Activated naive CD4-positive, alpha-beta T cell treated with anti-CD3 and anti-CD28 coated beads for 36 hours (primary cell): ENCODE results near the gene NLGN3. TPM values are rescaled to one million over a fixed set of nuclear protein-coding genes. Genes with fewer than 3 reads are reported as not detected.

Experiments used
- CTCF ChIA-PET: fragments of 350-600 bp; sonication (Branson Sonifier 250); formaldehyde crosslinking; loops from one replicate; lab custom pipeline; 2021; ENCODE audit warnings: antibody characterized with exemption; lab: Charles Lee
- DNase-seq: peaks from one replicate; pipeline ENCODE4 v3.0.0-alpha.2; 2020
- H3K27ac Mint-ChIP-seq: one replicate; pipeline ENCODE4 v1.8.0; 2021; ENCODE audit warnings: mild to moderate bottlenecking, mixed read lengths
- H3K27me3 Mint-ChIP-seq: one replicate; pipeline ENCODE4 v1.8.0; 2021; ENCODE audit warnings: low read depth, mixed read lengths
- H3K36me3 Mint-ChIP-seq: one replicate; pipeline ENCODE4 v1.8.0; 2021; ENCODE audit warnings: low read depth, mixed read lengths
- H3K4me1 Mint-ChIP-seq: one replicate; pipeline ENCODE4 v1.8.0; 2021; ENCODE audit warnings: low read depth, mixed read lengths
- H3K4me3 Mint-ChIP-seq: one replicate; pipeline ENCODE4 v1.8.0; 2021; ENCODE audit warnings: mild to moderate bottlenecking, moderate library complexity, mixed read lengths
- H3K9me3 Mint-ChIP-seq: one replicate; pipeline ENCODE4 v1.8.0; 2021; ENCODE audit warnings: mixed read lengths
- intact Hi-C: fragments of 100-400 bp; cut with micrococcal nuclease; formaldehyde crosslinking; loops from one replicate; pipeline ENCODE4 v1.15.1; 2023
- total RNA-seq, 2 experiments: library from RNA; stranded (reverse); gene quantifications; one replicate each; pipeline ENCODE4 v1.2.3, GENCODE V29; 2021

Gene NLGN3
- total RNA-seq, 2 experiments from 2014 or later = 0.60 to 0.81 TPM

GRCh38 chrX:71158603-71159002 is 14.0 kb downstream of the NLGN3 start:
- H3K4me1 Mint-ChIP-seq = peaks cover 9% of the 10 kb centered on the region
- CTCF ChIA-PET = no interaction called here
- intact Hi-C loops = no loop called here

GRCh38 chrX:71159335-71159734 is 14.7 kb downstream of the NLGN3 start:
- no peaks in the 10 kb centered on the region for H3K9me3 Mint-ChIP-seq
- peaks cover 2% of the 10 kb centered on the region for H3K36me3 Mint-ChIP-seq
- no peak overlapping the region for H3K27ac Mint-ChIP-seq
- H3K27me3 Mint-ChIP-seq = no peaks in the 10 kb centered on the region
- peak; percentile 7 for DNase-seq
- no peak overlapping the region for H3K4me3 Mint-ChIP-seq
- intact Hi-C loops = no loop called here
- peaks cover 9% of the 10 kb centered on the region for H3K4me1 Mint-ChIP-seq
- CTCF ChIA-PET = interaction anchor here (1.4 kb wide), 1 partner anchor 21 kb away, joined by 3 read pairs; no protein-coding TSS in a partner anchor

More at GRCh38 chrX:71158603-71159002, 14.0 kb downstream of the NLGN3 start:
- Mint-ChIP-seq H3K27ac (no peak overlapping the region), H3K4me3 (no peak overlapping the region), H3K36me3 (peaks cover 2% of the 10 kb centered on the region), H3K27me3 (no peaks in the 10 kb centered on the region), H3K9me3 (no peaks in the 10 kb centered on the region)
- no peak for DNase-seq

- Mint-ChIP-seq H3K27me3 (no peaks in the 10 kb centered on the region), H3K27ac (no peak overlapping the region), H3K9me3 (no peaks in the 10 kb centered on the region), H3K4me3 (no peak overlapping the region), H3K36me3 (peaks cover 2% of the 10 kb centered on the region), H3K4me1 (peaks cover 9% of the 10 kb centered on the region)
- CTCF ChIA-PET = interaction anchor here (0.7 to 1.4 kb wide), 2 partner anchors 20 to 36 kb away, joined by 3 read pairs; no protein-coding TSS in a partner anchor
- intact Hi-C loops = no loop called here
- no peak for DNase-seq
Observed at GRCh38 chrX:71160475-71160874, 15.8 kb downstream of the NLGN3 start.

DNA sequence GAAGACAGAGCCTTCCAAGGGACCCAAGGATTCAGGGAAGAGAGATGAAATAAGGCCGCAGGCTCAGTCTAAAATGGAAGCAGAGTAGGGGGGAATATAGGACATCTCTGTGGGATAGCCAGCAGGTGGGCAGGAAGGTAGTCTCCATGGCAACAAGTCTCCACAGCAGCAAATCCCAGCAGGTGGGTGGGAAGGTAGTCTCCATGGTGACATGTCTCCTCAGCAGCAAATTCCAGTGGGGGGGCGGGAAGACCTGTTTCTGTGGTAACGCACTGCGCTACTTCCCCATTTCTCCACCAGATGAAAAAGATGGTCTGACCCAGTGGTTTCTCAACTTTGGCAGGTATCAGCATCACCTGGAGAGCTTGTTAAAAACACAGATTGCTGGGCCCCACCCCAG is 18.3 kb downstream of the NLGN3 start:
- no peak for DNase-seq
- intact Hi-C loops = no loop called here
- no peak overlapping the region for H3K4me3 Mint-ChIP-seq
- H3K4me1 Mint-ChIP-seq = peaks cover 7% of the 10 kb centered on the region
- no peak overlapping the region for H3K27ac Mint-ChIP-seq
- CTCF ChIA-PET = interaction anchor here (1.2 kb wide), 1 partner anchor 11 kb away, joined by 3 read pairs; no protein-coding TSS in a partner anchor
- H3K9me3 Mint-ChIP-seq = no peaks in the 10 kb centered on the region
- H3K36me3 Mint-ChIP-seq = peaks cover 4% of the 10 kb centered on the region
- H3K27me3 Mint-ChIP-seq = no peaks in the 10 kb centered on the region

DNA sequence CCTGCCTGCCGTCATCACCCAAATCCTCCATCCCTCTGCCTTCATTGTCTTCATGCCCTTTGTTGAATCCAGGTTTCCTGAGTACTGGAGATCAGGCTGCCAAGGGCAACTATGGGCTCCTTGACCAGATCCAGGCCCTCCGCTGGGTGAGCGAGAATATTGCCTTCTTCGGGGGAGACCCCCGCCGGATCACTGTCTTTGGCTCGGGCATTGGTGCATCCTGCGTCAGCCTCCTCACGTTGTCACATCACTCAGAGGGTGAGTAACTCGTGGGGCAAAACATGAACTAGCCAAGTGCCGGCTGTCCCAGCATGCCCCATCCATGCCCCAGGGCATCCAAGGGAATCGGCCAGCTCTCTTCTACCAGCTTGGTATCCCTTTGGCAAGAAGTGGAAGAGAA is 19.4 kb downstream of the NLGN3 start:
- DNase-seq = no peak
- CTCF ChIA-PET = no interaction called here
- no peak overlapping the region for H3K4me3 Mint-ChIP-seq
- H3K27me3 Mint-ChIP-seq = no peaks in the 10 kb centered on the region
- intact Hi-C loops = no loop called here
- peaks cover 4% of the 10 kb centered on the region for H3K4me1 Mint-ChIP-seq
- no peak overlapping the region for H3K27ac Mint-ChIP-seq
- H3K9me3 Mint-ChIP-seq = no peaks in the 10 kb centered on the region
- peaks cover 2% of the 10 kb centered on the region for H3K36me3 Mint-ChIP-seq

- no peak overlapping the region for H3K27ac Mint-ChIP-seq
- H3K4me1 Mint-ChIP-seq = peaks cover 3% of the 10 kb centered on the region
- CTCF ChIA-PET = no interaction called here
- no peaks in the 10 kb centered on the region for H3K27me3 Mint-ChIP-seq
- no peaks in the 10 kb centered on the region for H3K9me3 Mint-ChIP-seq
- intact Hi-C loops = no loop called here
- DNase-seq = no peak
- no peak overlapping the region for H3K4me3 Mint-ChIP-seq
- peaks cover 2% of the 10 kb centered on the region for H3K36me3 Mint-ChIP-seq
Observed at GRCh38 chrX:71166461-71166860, 21.8 kb downstream of the NLGN3 start.

- no peak for DNase-seq
- Mint-ChIP-seq H3K27me3 (no peaks in the 10 kb centered on the region), H3K4me1 (peaks cover 7% of the 10 kb centered on the region), H3K27ac (no peak overlapping the region), H3K36me3 (peaks cover 3% of the 10 kb centered on the region), H3K4me3 (no peak overlapping the region), H3K9me3 (no peaks in the 10 kb centered on the region)
- intact Hi-C loops = no loop called here
- CTCF ChIA-PET = no interaction called here
Observed at GRCh38 chrX:71167031-71167781, 22.6 kb downstream of the NLGN3 start.

DNA sequence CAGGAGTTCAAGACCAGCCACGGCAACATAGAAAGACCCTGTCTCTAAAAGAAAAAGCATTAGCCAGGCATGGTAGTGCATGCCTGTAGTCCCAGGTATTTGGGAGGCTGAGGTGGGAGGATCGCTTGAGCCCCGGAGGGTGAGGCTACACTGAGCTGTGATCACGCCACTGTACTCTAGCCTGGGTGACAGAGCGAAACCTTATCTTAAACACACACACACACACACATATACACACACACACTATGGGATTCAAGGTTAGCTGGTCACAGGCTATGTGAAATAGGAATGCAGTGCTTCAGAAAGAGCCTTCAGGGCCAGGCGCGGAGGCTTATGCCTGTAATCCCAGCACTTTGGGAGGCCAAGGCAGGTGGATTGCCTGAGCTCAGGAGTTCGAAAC is 23.5 kb downstream of the NLGN3 start:
- no peak for DNase-seq
- CTCF ChIA-PET = no interaction called here
- H3K4me3 Mint-ChIP-seq = no peak overlapping the region
- intact Hi-C loops = no loop called here
- H3K36me3 Mint-ChIP-seq = peaks cover 3% of the 10 kb centered on the region
- H3K27ac Mint-ChIP-seq = no peak overlapping the region
- H3K9me3 Mint-ChIP-seq = no peaks in the 10 kb centered on the region
- H3K27me3 Mint-ChIP-seq = no peaks in the 10 kb centered on the region
- H3K4me1 Mint-ChIP-seq = peaks cover 7% of the 10 kb centered on the region

DNA sequence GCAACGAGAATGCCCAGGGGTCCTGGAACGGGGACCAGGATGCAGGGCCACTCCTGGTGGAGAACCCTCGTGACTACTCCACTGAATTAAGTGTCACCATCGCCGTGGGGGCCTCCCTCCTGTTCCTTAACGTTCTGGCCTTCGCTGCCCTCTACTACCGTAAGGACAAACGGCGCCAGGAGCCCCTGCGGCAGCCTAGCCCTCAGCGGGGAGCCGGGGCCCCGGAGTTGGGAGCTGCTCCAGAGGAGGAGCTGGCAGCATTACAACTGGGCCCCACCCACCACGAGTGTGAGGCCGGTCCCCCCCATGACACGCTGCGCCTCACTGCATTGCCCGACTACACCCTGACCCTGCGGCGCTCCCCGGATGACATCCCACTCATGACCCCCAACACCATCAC is 24.9 kb downstream of the NLGN3 start:
- intact Hi-C loops = no loop called here
- H3K9me3 Mint-ChIP-seq = no peaks in the 10 kb centered on the region
- no peak for DNase-seq
- no peak overlapping the region for H3K27ac Mint-ChIP-seq
- CTCF ChIA-PET = no interaction called here
- no peaks in the 10 kb centered on the region for H3K27me3 Mint-ChIP-seq
- H3K4me1 Mint-ChIP-seq = peaks cover 8% of the 10 kb centered on the region
- no peak overlapping the region for H3K4me3 Mint-ChIP-seq
- peaks cover 7% of the 10 kb centered on the region for H3K36me3 Mint-ChIP-seq

- no peak overlapping the region for H3K27ac Mint-ChIP-seq
Observed at GRCh38 chrX:71170660-71171059, 26.0 kb downstream of the NLGN3 start.

DNA sequence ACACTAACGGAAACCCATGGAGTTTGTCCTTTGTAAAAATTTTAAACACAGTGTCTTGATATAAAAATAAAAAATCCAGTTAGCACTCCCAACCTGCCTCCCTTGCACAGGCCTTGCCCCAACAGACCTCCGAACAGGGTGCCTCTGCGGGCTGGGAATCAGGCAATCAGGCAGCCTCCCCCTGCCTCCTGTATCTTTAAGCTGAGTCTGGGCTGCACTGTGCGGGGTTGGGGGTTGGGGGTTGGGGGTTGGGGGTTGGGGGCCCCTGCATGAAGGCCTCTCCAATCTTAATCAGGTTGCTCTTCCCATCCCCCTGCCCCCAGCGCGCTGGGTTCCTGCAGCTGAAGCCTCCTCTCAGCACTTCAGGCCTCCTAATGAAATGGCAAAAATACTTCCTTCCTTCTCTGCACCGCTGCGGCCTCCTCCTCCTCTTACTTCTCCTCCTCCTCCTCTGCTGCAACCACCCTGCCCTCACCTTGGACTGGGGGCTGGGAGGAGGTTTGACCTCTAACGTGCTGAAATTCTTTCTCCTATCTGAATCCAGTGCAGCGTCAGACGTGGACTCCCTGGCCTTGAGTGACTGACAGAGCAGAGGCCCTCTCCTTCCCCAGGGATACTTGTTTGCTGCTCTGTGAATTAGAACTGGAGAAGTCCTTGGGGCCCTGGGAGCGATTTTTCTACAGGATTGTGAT is 26.6 kb downstream of the NLGN3 start:
- Mint-ChIP-seq H3K27ac (no peak overlapping the region), H3K4me1 (peaks cover 12% of the 10 kb centered on the region), H3K4me3 (no peak overlapping the region), H3K27me3 (no peaks in the 10 kb centered on the region), H3K9me3 (no peaks in the 10 kb centered on the region), H3K36me3 (peaks cover 7% of the 10 kb centered on the region)
- CTCF ChIA-PET = no interaction called here
- no peak for DNase-seq
- intact Hi-C loops = no loop called here

More at GRCh38 chrX:71170660-71171059, 26.0 kb downstream of the NLGN3 start:
- Mint-ChIP-seq H3K4me1 (peaks cover 12% of the 10 kb centered on the region), H3K4me3 (no peak overlapping the region), H3K36me3 (peaks cover 7% of the 10 kb centered on the region), H3K9me3 (no peaks in the 10 kb centered on the region), H3K27me3 (no peaks in the 10 kb centered on the region)
- DNase-seq = no peak
- intact Hi-C loops = no loop called here
- CTCF ChIA-PET = no interaction called here

- no peaks in the 10 kb centered on the region for H3K9me3 Mint-ChIP-seq
- no peaks in the 10 kb centered on the region for H3K27me3 Mint-ChIP-seq
- peaks cover 12% of the 10 kb centered on the region for H3K4me1 Mint-ChIP-seq
- peaks cover 12% of the 10 kb centered on the region for H3K36me3 Mint-ChIP-seq
- CTCF ChIA-PET = no interaction called here
- no peak overlapping the region for H3K4me3 Mint-ChIP-seq
- intact Hi-C loops = no loop called here
- DNase-seq = no peak
- H3K27ac Mint-ChIP-seq = no peak overlapping the region
Observed at GRCh38 chrX:71173440-71173839, 28.8 kb downstream of the NLGN3 start.

- Mint-ChIP-seq H3K36me3 (peaks cover 12% of the 10 kb centered on the region), H3K4me1 (peaks cover 14% of the 10 kb centered on the region), H3K9me3 (no peaks in the 10 kb centered on the region), H3K27ac (no peak overlapping the region), H3K27me3 (no peaks in the 10 kb centered on the region), H3K4me3 (no peak overlapping the region)
- no peak for DNase-seq
- intact Hi-C loops = no loop called here
- CTCF ChIA-PET = no interaction called here
Observed at GRCh38 chrX:71174795-71175194, 30.2 kb downstream of the NLGN3 start.
